ENCODE data around the gene CEACAM18.
"Not testable (repeated sequence)": the region's sequence is repeated elsewhere in the genome, so short reads cannot be mapped to it uniquely, and the experiment has no call there.

CEACAM18 gene

GRCh38 chr19:51478381-51479234 is at the start of gene CEACAM18:
CEACAM18 (plus strand) TSS chr19:51478539.
- DNase-seq (ENCODE audit: low spot score), result no peak

GRCh38 chr19:51430221-51430620 is 48.1 kb upstream of the CEACAM18 start:
- DNase-seq (ENCODE audit: low spot score), result no peak

GRCh38 chr19:51431124-51431523 is 47.2 kb upstream of the CEACAM18 start:
- DNase-seq (ENCODE audit: low spot score), result no peak

- DNase-seq (ENCODE audit: low spot score), result no peak
Measured at GRCh38 chr19:51433043-51433442, 45.3 kb upstream of the CEACAM18 start.

GRCh38 chr19:51434456-51434855 is 43.9 kb upstream of the CEACAM18 start:
- no peak for DNase-seq (ENCODE audit: low spot score)

GRCh38 chr19:51439021-51439465 is 39.3 kb upstream of the CEACAM18 start:
- DNase-seq (ENCODE audit: low spot score), result no peak

GRCh38 chr19:51440052-51440451 is 38.3 kb upstream of the CEACAM18 start:
- no peak for DNase-seq (ENCODE audit: low spot score)

- no peak for DNase-seq (ENCODE audit: low spot score)
Measured at GRCh38 chr19:51440846-51441409, 37.4 kb upstream of the CEACAM18 start.

GRCh38 chr19:51441410-51442390 is 36.6 kb upstream of the CEACAM18 start:
- DNase-seq (ENCODE audit: low spot score), result no peak

GRCh38 chr19:51447510-51447909 is 30.8 kb upstream of the CEACAM18 start:
- DNase-seq (ENCODE audit: low spot score), result not testable (repeated sequence)

- no peak for DNase-seq (ENCODE audit: low spot score)
Measured at GRCh38 chr19:51448011-51448410, 30.3 kb upstream of the CEACAM18 start.

GRCh38 chr19:51448411-51449016 is 29.8 kb upstream of the CEACAM18 start:
- no peak for DNase-seq (ENCODE audit: low spot score)

- no peak for DNase-seq (ENCODE audit: low spot score)
Measured at GRCh38 chr19:51450730-51451307, 27.5 kb upstream of the CEACAM18 start.

GRCh38 chr19:51456541-51457290 is 21.6 kb upstream of the CEACAM18 start:
- DNase-seq (ENCODE audit: low spot score), result no peak

- DNase-seq (ENCODE audit: low spot score), result no peak
Measured at GRCh38 chr19:51457351-51458013, 20.9 kb upstream of the CEACAM18 start.

- no peak for DNase-seq (ENCODE audit: low spot score)
Measured at GRCh38 chr19:51458051-51458645, 20.2 kb upstream of the CEACAM18 start, which contains the start of gene SIGLEC8. SIGLEC8 (minus strand) TSS chr19:51458454; CDS start chr19:51458387, 67 bp downstream.

- DNase-seq (ENCODE audit: low spot score), result no peak
Measured at GRCh38 chr19:51458899-51459505, 19.3 kb upstream of the CEACAM18 start.

- no peak for DNase-seq (ENCODE audit: low spot score)
Measured at GRCh38 chr19:51460164-51460992, 18.0 kb upstream of the CEACAM18 start.
